ENCODE data around the gene FBXO44. TPM values are rescaled to one million over a fixed set of nuclear protein-coding genes. Genes with fewer than 3 reads are reported as not detected.

The FBXO44 gene
- polyA plus RNA-seq, 4 donors = 11.0 to 32.4 (median 27.8) TPM

GRCh38 chr1:11697893-11698210, 43.2 kb downstream of the FBXO44 start:
- WGBS, 3 donors = 53 to 74% (median 71%) methylated on average over 5 of the region's 5 CpGs
- H3K4me3 ChIP-seq (ENCODE audit: low read depth in 1 of 3, low read length in 3 of 3) = no peak overlapping the region
- H3K27me3 ChIP-seq (ENCODE audit: control insufficient read depth in 3 of 3, insufficient read depth in 3 of 3, low read length in 3 of 3) = peaks cover under 1 to 45% (median 4%) of the 10 kb centered on the region in 3 donors
- no peaks in the 10 kb centered on the region for H3K36me3 ChIP-seq (ENCODE audit: control insufficient read depth in 3 of 3, insufficient read depth in 2 of 3, low read depth in 1 of 3, low read length in 3 of 3)
- no peak for DNase-seq
- no peaks in the 10 kb centered on the region for H3K9me3 ChIP-seq (ENCODE audit: control insufficient read depth in 2 of 2, insufficient read depth in 1 of 2, low read depth in 1 of 2, low read length in 1 of 2)
- H3K27ac ChIP-seq (ENCODE audit: low read depth in 1 of 3, low read length in 2 of 3) = no peak overlapping the region
- H3K4me1 ChIP-seq (ENCODE audit: control insufficient read depth in 3 of 3, insufficient read depth in 2 of 3, low read depth in 1 of 3, low read length in 2 of 3) = no peaks in the 10 kb centered on the region
- no peak for FAIRE-seq

- Histone ChIP-seq H3K36me3 (ENCODE audit: control insufficient read depth in 3 of 3, insufficient read depth in 2 of 3, low read depth in 1 of 3, low read length in 3 of 3) (no peaks in the 10 kb centered on the region), H3K27ac (ENCODE audit: low read depth in 1 of 3, low read length in 2 of 3) (no peak overlapping the region), H3K27me3 (ENCODE audit: control insufficient read depth in 3 of 3, insufficient read depth in 3 of 3, low read length in 3 of 3) (peaks cover 3 to 41% (median 7%) of the 10 kb centered on the region in 3 donors), H3K4me1 (ENCODE audit: control insufficient read depth in 3 of 3, insufficient read depth in 2 of 3, low read depth in 1 of 3, low read length in 2 of 3) (no peaks in the 10 kb centered on the region), H3K9me3 (ENCODE audit: control insufficient read depth in 2 of 2, insufficient read depth in 1 of 2, low read depth in 1 of 2, low read length in 1 of 2) (no peaks in the 10 kb centered on the region), H3K4me3 (ENCODE audit: low read depth in 1 of 3, low read length in 3 of 3) (no peak overlapping the region)
- FAIRE-seq (no peak), DNase-seq (no peak)
- WGBS, 3 donors = 47 to 62% (median 54%) methylated on average over 34 of the region's 34 CpGs
Observed at GRCh38 chr1:11700601-11701467, 46.2 kb downstream of the FBXO44 start.

- 47 to 52% (median 49%) methylated on average over 15 of the region's 15 CpGs for WGBS, 3 donors
- Histone ChIP-seq H3K4me1 (ENCODE audit: control insufficient read depth in 3 of 3, insufficient read depth in 2 of 3, low read depth in 1 of 3, low read length in 2 of 3) (no peaks in the 10 kb centered on the region), H3K36me3 (ENCODE audit: control insufficient read depth in 3 of 3, insufficient read depth in 2 of 3, low read depth in 1 of 3, low read length in 3 of 3) (no peaks in the 10 kb centered on the region), H3K4me3 (ENCODE audit: low read depth in 1 of 3, low read length in 3 of 3) (no peak overlapping the region), H3K9me3 (ENCODE audit: control insufficient read depth in 2 of 2, insufficient read depth in 1 of 2, low read depth in 1 of 2, low read length in 1 of 2) (no peaks in the 10 kb centered on the region), H3K27me3 (ENCODE audit: control insufficient read depth in 3 of 3, insufficient read depth in 3 of 3, low read length in 3 of 3) (peaks cover 3 to 41% (median 7%) of the 10 kb centered on the region in 3 donors), H3K27ac (ENCODE audit: low read depth in 1 of 3, low read length in 2 of 3) (no peak overlapping the region)
- DNase-seq = no peak
- FAIRE-seq = no peak
Observed at GRCh38 chr1:11701551-11701961, 46.9 kb downstream of the FBXO44 start.

- H3K27ac ChIP-seq (ENCODE audit: low read depth in 1 of 3, low read length in 2 of 3) = no peak overlapping the region
- DNase-seq (no peak), FAIRE-seq (no peak)
- H3K27me3 ChIP-seq (ENCODE audit: control insufficient read depth in 3 of 3, insufficient read depth in 3 of 3, low read length in 3 of 3) = peaks cover 3 to 41% (median 7%) of the 10 kb centered on the region in 3 donors
- no peaks in the 10 kb centered on the region for H3K9me3 ChIP-seq (ENCODE audit: control insufficient read depth in 2 of 2, insufficient read depth in 1 of 2, low read depth in 1 of 2, low read length in 1 of 2)
- no peaks in the 10 kb centered on the region for H3K4me1 ChIP-seq (ENCODE audit: control insufficient read depth in 3 of 3, insufficient read depth in 2 of 3, low read depth in 1 of 3, low read length in 2 of 3)
- no peaks in the 10 kb centered on the region for H3K36me3 ChIP-seq (ENCODE audit: control insufficient read depth in 3 of 3, insufficient read depth in 2 of 3, low read depth in 1 of 3, low read length in 3 of 3)
- 79 to 84% (median 80%) methylated on average over 15 of the region's 15 CpGs for WGBS, 3 donors
- no peak overlapping the region for H3K4me3 ChIP-seq (ENCODE audit: low read depth in 1 of 3, low read length in 3 of 3)
Observed at GRCh38 chr1:11701981-11702803, 47.5 kb downstream of the FBXO44 start.

- Histone ChIP-seq H3K27ac (ENCODE audit: low read depth in 1 of 3, low read length in 2 of 3) (no peak overlapping the region), H3K36me3 (ENCODE audit: control insufficient read depth in 3 of 3, insufficient read depth in 2 of 3, low read depth in 1 of 3, low read length in 3 of 3) (no peaks in the 10 kb centered on the region), H3K4me3 (ENCODE audit: low read depth in 1 of 3, low read length in 3 of 3) (no peak overlapping the region), H3K4me1 (ENCODE audit: control insufficient read depth in 3 of 3, insufficient read depth in 2 of 3, low read depth in 1 of 3, low read length in 2 of 3) (no peaks in the 10 kb centered on the region), H3K27me3 (ENCODE audit: control insufficient read depth in 3 of 3, insufficient read depth in 3 of 3, low read length in 3 of 3) (peaks cover 3 to 35% (median 7%) of the 10 kb centered on the region in 3 donors), H3K9me3 (ENCODE audit: control insufficient read depth in 2 of 2, insufficient read depth in 1 of 2, low read depth in 1 of 2, low read length in 1 of 2) (no peaks in the 10 kb centered on the region)
- DNase-seq (no peak), FAIRE-seq (no peak)
- WGBS, 3 donors = 52 to 66% (median 53%) methylated on average over 8 of the region's 8 CpGs
Observed at GRCh38 chr1:11703357-11704193, 48.9 kb downstream of the FBXO44 start.

GRCh38 chr1:11704194-11704529, 49.5 kb downstream of the FBXO44 start:
- WGBS, 3 donors = 65 to 68% (median 66%) methylated on average over 11 of the region's 11 CpGs
- FAIRE-seq = no peak
- H3K9me3 ChIP-seq (ENCODE audit: control insufficient read depth in 2 of 2, insufficient read depth in 1 of 2, low read depth in 1 of 2, low read length in 1 of 2) = no peaks in the 10 kb centered on the region
- no peak for DNase-seq
- no peak overlapping the region for H3K4me3 ChIP-seq (ENCODE audit: low read depth in 1 of 3, low read length in 3 of 3)
- no peaks in the 10 kb centered on the region for H3K36me3 ChIP-seq (ENCODE audit: control insufficient read depth in 3 of 3, insufficient read depth in 2 of 3, low read depth in 1 of 3, low read length in 3 of 3)
- H3K27me3 ChIP-seq (ENCODE audit: control insufficient read depth in 3 of 3, insufficient read depth in 3 of 3, low read length in 3 of 3) = peaks cover 3 to 35% (median 7%) of the 10 kb centered on the region in 3 donors
- H3K27ac ChIP-seq (ENCODE audit: low read depth in 1 of 3, low read length in 2 of 3) = no peak overlapping the region
- no peaks in the 10 kb centered on the region for H3K4me1 ChIP-seq (ENCODE audit: control insufficient read depth in 3 of 3, insufficient read depth in 2 of 3, low read depth in 1 of 3, low read length in 2 of 3)

GRCh38 chr1:11704691-11705475, 50.2 kb downstream of the FBXO44 start:
- Histone ChIP-seq H3K9me3 (ENCODE audit: control insufficient read depth in 2 of 2, insufficient read depth in 1 of 2, low read depth in 1 of 2, low read length in 1 of 2) (no peaks in the 10 kb centered on the region), H3K4me3 (ENCODE audit: low read depth in 1 of 3, low read length in 3 of 3) (no peak overlapping the region), H3K27ac (ENCODE audit: low read depth in 1 of 3, low read length in 2 of 3) (no peak overlapping the region), H3K27me3 (ENCODE audit: control insufficient read depth in 3 of 3, insufficient read depth in 3 of 3, low read length in 3 of 3) (peaks cover 3 to 35% (median 7%) of the 10 kb centered on the region in 3 donors), H3K36me3 (ENCODE audit: control insufficient read depth in 3 of 3, insufficient read depth in 2 of 3, low read depth in 1 of 3, low read length in 3 of 3) (no peaks in the 10 kb centered on the region), H3K4me1 (ENCODE audit: control insufficient read depth in 3 of 3, insufficient read depth in 2 of 3, low read depth in 1 of 3, low read length in 2 of 3) (no peaks in the 10 kb centered on the region)
- WGBS, 3 donors = 52 to 68% (median 61%) methylated on average over 19 to 22 of the region's 22 CpGs
- FAIRE-seq = no peak
- DNase-seq = no peak

Data from small intestine (tissue), 7 donors.